HTERT RPE-1 (cell line): ENCODE measurements around the gene WWOX.

Experiments
- in situ Hi-C: fragments of 300-500 bp; cut with MboI; formaldehyde crosslinking; loops from 4 replicates; pipeline ENCODE4 v1.14.3; 2020; ENCODE audit warnings: low sequenced_read_pairs

The WWOX gene

GRCh38 chr16:78257376-78257728 is 157.9 kb downstream of the WWOX start:
- in situ Hi-C loops, result no loop called here

GRCh38 chr16:78258375-78259065 is 159.1 kb downstream of the WWOX start:
- in situ Hi-C loops, result no loop called here

GRCh38 chr16:78259873-78260272 is 160.4 kb downstream of the WWOX start:
- in situ Hi-C loops, result no loop called here

- in situ Hi-C loops, result no loop called here
These were observed 165.2 kb downstream of the WWOX start for GRCh38 chr16:78264642-78265041.

GRCh38 chr16:78269256-78269655 is 169.8 kb downstream of the WWOX start:
- in situ Hi-C loops, result no loop called here

- in situ Hi-C loops, result no loop called here
These were observed 172.5 kb downstream of the WWOX start for GRCh38 chr16:78271981-78272380.

GRCh38 chr16:78274771-78275170 is 175.3 kb downstream of the WWOX start:
- in situ Hi-C loops, result no loop called here

GRCh38 chr16:78275420-78275819 is 176.0 kb downstream of the WWOX start:
- in situ Hi-C loops, result no loop called here

- in situ Hi-C loops, result no loop called here
These were observed 178.0 kb downstream of the WWOX start for GRCh38 chr16:78277321-78278055.

GRCh38 chr16:78278056-78278450 is 178.6 kb downstream of the WWOX start:
- in situ Hi-C loops, result no loop called here

- in situ Hi-C loops, result no loop called here
These were observed 181.7 kb downstream of the WWOX start for GRCh38 chr16:78281115-78281514.

- in situ Hi-C loops, result no loop called here
These were observed 184.2 kb downstream of the WWOX start for GRCh38 chr16:78283548-78284251.

GRCh38 chr16:78284326-78284725 is 184.9 kb downstream of the WWOX start:
- in situ Hi-C loops, result no loop called here

- in situ Hi-C loops, result no loop called here
These were observed 185.5 kb downstream of the WWOX start for GRCh38 chr16:78284957-78285434.

GRCh38 chr16:78285437-78285922 is 186.0 kb downstream of the WWOX start:
- in situ Hi-C loops, result no loop called here

- in situ Hi-C loops, result no loop called here
These were observed 186.6 kb downstream of the WWOX start for GRCh38 chr16:78286065-78286464.

- in situ Hi-C loops, result no loop called here
These were observed 189.4 kb downstream of the WWOX start for GRCh38 chr16:78288888-78289287.

GRCh38 chr16:78289373-78289772 is 189.9 kb downstream of the WWOX start:
- in situ Hi-C loops, result no loop called here

- in situ Hi-C loops, result no loop called here
These were observed 190.4 kb downstream of the WWOX start for GRCh38 chr16:78289844-78290277.

- in situ Hi-C loops, result no loop called here
These were observed 190.9 kb downstream of the WWOX start for GRCh38 chr16:78290395-78290794.

- in situ Hi-C loops, result no loop called here
These were observed 191.6 kb downstream of the WWOX start for GRCh38 chr16:78290872-78291591.
